DOHH2 (cell line): ENCODE measurements around the gene PDE4D.

Experiments used
- H3F3A ChIP-seq: fragments of 200-600 bp; sonication (generic), shearing (Covaris generic); 2 replicates; pipeline ENCODE4 v1.6.0; 2016; ENCODE audit warnings: antibody characterized with exemption, mild to moderate bottlenecking; ENCODE audit not compliant: control insufficient read depth, insufficient read depth
- H3K27ac ChIP-seq: fragments of 200-600 bp; sonication (generic); 2 replicates; pipeline ENCODE4 v1.5.1; 2014; ENCODE audit warnings: low read depth, mild to moderate bottlenecking, low read length, moderate library complexity
- H3K27me3 ChIP-seq: fragments of 200-600 bp; sonication (generic); 2 replicates; pipeline ENCODE4 v1.6.1; 2014; ENCODE audit warnings: mild to moderate bottlenecking, low read length, mixed read lengths; ENCODE audit not compliant: control insufficient read depth
- H3K36me3 ChIP-seq: fragments of 200-600 bp; sonication (generic); 2 replicates; pipeline ENCODE4 v1.6.1; 2014; ENCODE audit warnings: mild to moderate bottlenecking, low read length, moderate library complexity, mixed read lengths; ENCODE audit not compliant: control insufficient read depth
- H3K4me1 ChIP-seq: fragments of 200-600 bp; sonication (generic); 2 replicates; pipeline ENCODE4 v1.6.1; 2014; ENCODE audit warnings: mild to moderate bottlenecking, low read length, mixed read lengths; ENCODE audit not compliant: control insufficient read depth
- H3K4me2 ChIP-seq: fragments of 200-600 bp; sonication (generic); 2 replicates; pipeline ENCODE4 v1.6.0; 2014; ENCODE audit warnings: mild to moderate bottlenecking, low read length, moderate library complexity
- H3K4me3 ChIP-seq: fragments of 200-600 bp; sonication (generic); 2 replicates; pipeline ENCODE4 v1.5.1; 2014; ENCODE audit warnings: mild to moderate bottlenecking, low read length, mixed read lengths
- H3K79me2 ChIP-seq: fragments of 200-600 bp; sonication (generic); 2 replicates; pipeline ENCODE4 v1.6.1; 2014; ENCODE audit warnings: mild to moderate bottlenecking, low read length, mixed read lengths; ENCODE audit not compliant: control insufficient read depth
- H3K9me2 ChIP-seq: fragments of 200-600 bp; sonication (generic); replicated peaks from 2 replicates; pipeline ENCODE4 v1.6.1; 2014; ENCODE audit warnings: mild to moderate bottlenecking, low read length, mixed read lengths; ENCODE audit not compliant: control insufficient read depth
- H3K9me3 ChIP-seq: fragments of 200-600 bp; sonication (generic); 2 replicates; pipeline ENCODE4 v1.6.1; 2014; ENCODE audit warnings: antibody characterized with exemption, low read length, mixed read lengths; ENCODE audit not compliant: control insufficient read depth, insufficient read depth
- H4K20me1 ChIP-seq: fragments of 200-600 bp; sonication (generic); 2 replicates; pipeline ENCODE4 v1.6.0; 2014; ENCODE audit warnings: low read depth, mild to moderate bottlenecking, antibody characterized with exemption, low read length, moderate library complexity; ENCODE audit not compliant: control insufficient read depth, insufficient read depth
- EZH2phosphoT487 ChIP-seq: fragments of 200-600 bp; sonication (generic); IDR thresholded peaks from 2 replicates; pipeline ENCODE4 v1.6.1; 2017; ENCODE audit warnings: borderline replicate concordance, mild to moderate bottlenecking, antibody characterized with exemption, low read length, moderate library complexity, mixed read lengths
- TF ChIP-seq, protein P1 (sequence below): fragments of 200-600 bp; sonication (generic); IDR thresholded peaks from one replicate; pipeline ENCODE4 v1.5.1; 2014; ENCODE audit warnings: antibody characterized with exemption, mild to moderate bottlenecking, low read depth, low read length; ENCODE audit not compliant: poor library complexity, severe bottlenecking

Gene PDE4D

DNA sequence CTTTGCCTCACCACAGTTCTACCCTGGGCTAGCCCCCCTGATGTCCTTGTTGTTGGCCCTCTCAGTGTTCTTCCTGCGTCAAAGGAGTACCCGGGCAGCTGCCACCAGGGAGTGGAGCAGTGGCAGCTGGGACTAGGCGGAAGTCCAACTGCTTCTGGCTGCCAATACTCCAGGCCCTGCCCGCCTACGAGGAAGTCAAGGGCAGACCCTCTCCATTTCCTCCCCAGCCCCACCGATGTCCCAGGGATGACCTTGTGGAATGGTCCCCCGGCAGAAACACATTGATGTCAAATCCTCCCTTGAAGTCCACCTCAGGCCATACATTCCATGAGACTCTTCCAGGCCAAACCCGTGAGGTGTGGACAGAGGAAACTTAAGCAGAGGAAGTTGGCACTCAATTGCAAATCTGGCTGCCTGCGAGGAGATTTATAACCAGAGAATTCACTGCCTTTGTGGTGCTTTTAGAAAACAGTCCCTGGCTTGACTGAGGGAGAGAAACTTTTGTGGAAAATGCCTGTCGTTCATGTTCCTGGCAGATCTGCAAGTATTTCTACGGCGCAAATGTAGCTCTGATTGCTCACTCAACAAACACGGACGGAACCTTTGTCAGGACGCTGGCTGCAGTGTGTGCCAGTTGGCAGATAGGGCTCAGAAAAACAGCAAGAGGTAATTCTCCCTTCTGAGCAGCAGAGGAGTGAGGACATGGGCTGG, 970.9 kb downstream of the PDE4D start:
- Histone ChIP-seq H3K27ac (no peak overlapping the region), H3K4me1 (no peaks in the 10 kb centered on the region), H4K20me1 (no peaks in the 10 kb centered on the region), H3K79me2 (no peaks in the 10 kb centered on the region), H3K9me3 (no peaks in the 10 kb centered on the region), H3F3A (no peaks in the 10 kb centered on the region), H3K9me2 (no peaks in the 10 kb centered on the region), H3K36me3 (no peaks in the 10 kb centered on the region), H3K4me3 (no peak overlapping the region), H3K27me3 (no peaks in the 10 kb centered on the region), H3K4me2 (no peak overlapping the region)
- TF ChIP-seq, protein P1, sequence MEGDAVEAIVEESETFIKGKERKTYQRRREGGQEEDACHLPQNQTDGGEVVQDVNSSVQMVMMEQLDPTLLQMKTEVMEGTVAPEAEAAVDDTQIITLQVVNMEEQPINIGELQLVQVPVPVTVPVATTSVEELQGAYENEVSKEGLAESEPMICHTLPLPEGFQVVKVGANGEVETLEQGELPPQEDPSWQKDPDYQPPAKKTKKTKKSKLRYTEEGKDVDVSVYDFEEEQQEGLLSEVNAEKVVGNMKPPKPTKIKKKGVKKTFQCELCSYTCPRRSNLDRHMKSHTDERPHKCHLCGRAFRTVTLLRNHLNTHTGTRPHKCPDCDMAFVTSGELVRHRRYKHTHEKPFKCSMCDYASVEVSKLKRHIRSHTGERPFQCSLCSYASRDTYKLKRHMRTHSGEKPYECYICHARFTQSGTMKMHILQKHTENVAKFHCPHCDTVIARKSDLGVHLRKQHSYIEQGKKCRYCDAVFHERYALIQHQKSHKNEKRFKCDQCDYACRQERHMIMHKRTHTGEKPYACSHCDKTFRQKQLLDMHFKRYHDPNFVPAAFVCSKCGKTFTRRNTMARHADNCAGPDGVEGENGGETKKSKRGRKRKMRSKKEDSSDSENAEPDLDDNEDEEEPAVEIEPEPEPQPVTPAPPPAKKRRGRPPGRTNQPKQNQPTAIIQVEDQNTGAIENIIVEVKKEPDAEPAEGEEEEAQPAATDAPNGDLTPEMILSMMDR: no peak
- TF ChIP-seq EZH2phosphoT487: no peak

DNA sequence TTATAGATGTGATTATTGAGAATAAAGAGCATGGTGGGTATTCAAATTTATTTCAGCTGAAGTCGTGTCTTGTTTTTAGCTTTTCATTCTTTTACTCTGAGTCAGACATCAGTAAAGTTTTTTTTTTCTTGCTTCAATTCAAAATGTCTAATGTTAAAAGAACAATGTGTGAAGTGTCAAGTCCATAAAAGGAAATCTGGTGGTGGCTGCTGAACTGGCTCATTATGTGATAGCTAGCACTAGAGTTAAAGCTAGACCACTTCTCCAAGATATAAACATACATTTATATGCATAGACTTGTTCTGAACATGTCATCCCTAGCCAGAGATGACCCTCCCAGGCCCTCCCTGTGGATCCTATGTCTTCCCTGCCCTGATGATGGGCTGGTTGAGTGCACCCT, 972.4 kb downstream of the PDE4D start:
- Histone ChIP-seq H3K9me2 (no peaks in the 10 kb centered on the region), H3K4me2 (no peak overlapping the region), H3K4me1 (no peaks in the 10 kb centered on the region), H4K20me1 (no peaks in the 10 kb centered on the region), H3K36me3 (no peaks in the 10 kb centered on the region), H3K79me2 (no peaks in the 10 kb centered on the region), H3F3A (no peaks in the 10 kb centered on the region), H3K27me3 (no peaks in the 10 kb centered on the region), H3K9me3 (no peaks in the 10 kb centered on the region), H3K27ac (no peak overlapping the region), H3K4me3 (no peak overlapping the region)
- TF ChIP-seq, protein P1: no peak
- no peak for TF ChIP-seq EZH2phosphoT487

DNA sequence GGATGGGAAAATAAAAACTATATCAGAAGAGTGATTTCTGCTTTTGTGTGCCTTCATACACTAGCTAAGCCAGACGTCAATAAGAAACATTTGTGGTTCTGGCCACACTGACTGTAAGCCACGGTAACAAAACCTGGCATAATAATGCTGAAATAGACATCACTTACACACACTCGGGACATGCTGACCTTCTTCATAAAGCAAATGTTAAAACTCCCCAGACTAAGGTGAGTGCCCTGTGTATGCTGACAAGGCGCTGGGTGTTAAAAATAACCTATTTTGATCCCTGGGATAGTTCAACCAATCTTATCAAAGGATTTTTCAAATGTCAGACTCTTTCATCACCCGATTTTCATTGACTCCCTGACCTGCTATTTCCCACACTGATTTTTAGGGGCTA, 973.7 kb downstream of the PDE4D start:
- no peaks in the 10 kb centered on the region for H3K9me3 ChIP-seq
- no peaks in the 10 kb centered on the region for H3K9me2 ChIP-seq
- no peak overlapping the region for H3K4me2 ChIP-seq
- TF ChIP-seq, protein P1: no peak
- H4K20me1 ChIP-seq: no peaks in the 10 kb centered on the region
- no peaks in the 10 kb centered on the region for H3F3A ChIP-seq
- H3K4me3 ChIP-seq: no peak overlapping the region
- H3K4me1 ChIP-seq: no peaks in the 10 kb centered on the region
- H3K36me3 ChIP-seq: no peaks in the 10 kb centered on the region
- no peaks in the 10 kb centered on the region for H3K27me3 ChIP-seq
- no peak overlapping the region for H3K27ac ChIP-seq
- no peaks in the 10 kb centered on the region for H3K79me2 ChIP-seq
